Body of pancreas (tissue), 4 donors: ENCODE results near the gene SLC17A9. TPM values are rescaled to one million over a fixed set of nuclear protein-coding genes. Genes with fewer than 3 reads are reported as not detected.

Experiments used
- ATAC-seq: fragments of 150-250 bp; one replicate; pipeline ENCODE4 v1.9.1; 2016
- DNase-seq, 4 donors: peaks; one replicate each; pipeline ENCODE4 v3.0.0-alpha.2; 2019
- H3K27ac ChIP-seq, 4 donors: fragments of 200-600 bp; sonication (generic); 1 replicate in 3 of 4; 2 replicates in 1 of 4; pipeline versions ENCODE4 v1.5.1 to v1.6.1; 2016 to 2019; ENCODE audit warnings: mild to moderate bottlenecking in 1 of 4, mixed read lengths in 1 of 4, moderate library complexity in 1 of 4
- H3K27me3 ChIP-seq, 2 donors: fragments of 200-600 bp; sonication (generic); one replicate each; pipeline ENCODE4 v1.6.0; 2016; ENCODE audit warnings: mild to moderate bottlenecking in 1 of 2
- H3K36me3 ChIP-seq, 2 donors: fragments of 200-600 bp; sonication (generic); replicated peaks in 1 of 2; 2 replicates each; pipeline ENCODE4 v1.5.1; 2016; ENCODE audit warnings: low read depth in 2 of 2; ENCODE audit not compliant: insufficient read depth in 1 of 2
- H3K4me1 ChIP-seq: fragments of 200-600 bp; sonication (generic); one replicate; pipeline ENCODE4 v1.6.0; 2016
- H3K4me3 ChIP-seq, 2 donors: fragments of 200-600 bp; sonication (generic); 1 replicate in 1 of 2; 2 replicates in 1 of 2; pipeline ENCODE4 v1.5.1; 2016 to 2019
- H3K9me3 ChIP-seq, 3 donors: fragments of 200-600 bp; sonication (generic); 1 replicate in 2 of 3; 2 replicates in 1 of 3; pipeline ENCODE4 v1.5.1; 2016
- CTCF ChIP-seq, 7 experiments: fragments of 450-650 bp in 4 of 7; fragments of 200-600 bp in 3 of 7; sonication (generic) in 3 of 7; IDR thresholded peaks; one replicate each; pipeline ENCODE4 v1.5.1; 2016 to 2019; ENCODE audit warnings: antibody characterized with exemption in 7 of 7
- POLR2A ChIP-seq, 3 donors: fragments of 450-650 bp; IDR thresholded peaks; one replicate each; pipeline ENCODE4 v1.6.1; 2016; ENCODE audit warnings: antibody characterized with exemption in 3 of 3, mild to moderate bottlenecking in 2 of 3
- WGBS, 2 donors: methylation state at CpG; one replicate each; pipeline ENCODE4 v1.1.5; 2017; 5-methylcytosine and 5-hydroxymethylcytosine counted together
- intact Hi-C: fragments of 100-400 bp; cut with DNase I; formaldehyde crosslinking; loops from one replicate; pipeline ENCODE4 v1.15.1; 2023
- total RNA-seq, 2 donors: library from RNA; depleted of rRNA; stranded (reverse); fragments of >200 nt; gene quantifications; one replicate each; pipeline ENCODE4 v1.1.0, GENCODE V29; 2016

Gene SLC17A9
- total RNA-seq, 2 donors from 2014 or later: 0.78 to 4.9 TPM

- Histone ChIP-seq H3K4me1 (peaks cover 27% of the 10 kb centered on the region), H3K36me3 (no peaks in the 10 kb centered on the region), H3K4me3 (no peak overlapping the region), H3K9me3 (no peaks in the 10 kb centered on the region), H3K27ac (no peak overlapping the region), H3K27me3 (no peaks in the 10 kb centered on the region)
- DNase-seq (no peak), ATAC-seq (no peak)
- WGBS, 2 donors: 82 to 85% methylated on average over 11 of the region's 11 CpGs
- no peak for TF ChIP-seq POLR2A (IDR thresholded peaks at IDR 0.05)
- no peak for TF ChIP-seq CTCF (IDR thresholded peaks at IDR 0.05)
- intact Hi-C loops: no loop called here
These were observed 1.2 kb upstream of the SLC17A9 start for GRCh38 chr20:62951143-62951895.

DNA sequence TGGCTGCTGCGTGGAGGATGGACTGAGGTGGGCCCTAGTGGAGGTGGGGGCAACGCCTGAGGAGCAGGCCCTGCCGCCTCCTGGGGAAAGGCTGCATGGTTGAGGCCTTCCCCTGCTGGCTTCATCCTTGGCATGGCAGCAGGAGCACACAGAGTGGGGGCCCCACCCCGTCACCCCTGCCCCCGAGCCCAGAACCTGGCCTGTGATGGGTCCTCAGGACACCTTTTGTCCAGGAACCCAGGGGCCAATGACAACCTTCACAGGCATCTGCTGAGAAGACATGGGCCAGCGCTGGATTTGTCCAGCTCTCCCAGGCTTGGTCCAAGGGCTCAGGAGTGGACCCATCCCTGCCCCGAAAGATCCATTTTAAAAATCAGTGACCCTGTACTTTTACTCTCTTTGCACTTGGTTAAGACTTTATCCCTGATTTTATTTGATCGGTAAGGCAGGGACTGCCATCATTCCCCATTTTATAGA is 575 bp upstream of the SLC17A9 start:
- no peak overlapping the region for H3K27ac ChIP-seq
- no peaks in the 10 kb centered on the region for H3K9me3 ChIP-seq
- peaks cover 22% of the 10 kb centered on the region for H3K4me1 ChIP-seq
- TF ChIP-seq CTCF (IDR thresholded peaks at IDR 0.05) (no peak), POLR2A (IDR thresholded peaks at IDR 0.05) (no peak)
- DNase-seq: no peak
- 89 to 92% methylated on average over 8 of the region's 8 CpGs for WGBS, 2 donors
- H3K4me3 ChIP-seq: no peak overlapping the region
- H3K36me3 ChIP-seq: no peaks in the 10 kb centered on the region
- ATAC-seq: no peak
- no peaks in the 10 kb centered on the region for H3K27me3 ChIP-seq
- intact Hi-C loops: no loop called here

DNA sequence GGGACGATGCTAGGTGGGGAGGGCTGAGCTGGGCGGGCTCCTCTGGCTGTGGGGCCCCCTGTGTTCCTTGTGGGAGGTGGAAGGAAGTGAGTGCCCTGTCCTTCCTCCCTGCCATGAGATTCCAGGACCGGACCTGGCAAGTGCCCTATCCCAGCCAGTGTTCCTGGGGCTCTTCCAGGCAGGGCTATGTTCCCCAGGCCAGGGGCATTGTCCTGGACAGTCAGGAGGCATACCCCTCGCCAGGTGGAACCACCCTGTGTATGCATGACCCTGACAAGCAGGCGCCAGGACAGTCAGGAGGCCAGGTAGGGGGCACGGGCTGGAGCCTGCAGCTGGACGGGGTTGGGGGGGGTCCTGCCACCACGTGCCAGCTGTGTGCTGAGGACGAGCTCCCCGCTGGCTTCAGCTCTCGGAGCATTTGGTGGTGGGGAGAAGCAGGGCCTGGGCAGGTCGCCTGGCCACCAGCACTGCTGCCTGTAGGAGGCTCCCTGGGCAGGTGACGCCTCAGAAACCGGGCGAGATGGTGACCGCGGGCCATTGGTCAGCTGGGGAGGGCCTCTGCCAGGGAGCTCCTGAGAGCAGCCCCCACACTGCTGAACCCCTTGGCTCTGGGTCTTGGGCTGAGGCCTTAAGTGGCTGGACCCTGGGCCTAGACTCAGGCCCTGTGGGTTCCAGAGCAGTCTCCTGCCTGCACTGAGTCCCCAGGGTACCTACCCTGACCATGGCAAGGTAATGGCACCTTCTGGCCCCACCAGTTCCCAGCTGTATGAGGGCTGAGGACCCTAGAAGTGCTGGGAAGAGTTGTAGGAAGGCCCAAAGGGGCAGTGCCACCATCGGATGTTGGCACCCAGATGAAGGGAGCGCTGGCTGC is 694 bp downstream of the SLC17A9 start:
- TF ChIP-seq POLR2A (IDR thresholded peaks at IDR 0.05) (no peak), CTCF (IDR thresholded peaks at IDR 0.05) (no peak)
- Histone ChIP-seq H3K9me3 (no peaks in the 10 kb centered on the region), H3K27me3 (no peaks in the 10 kb centered on the region), H3K4me3 (no peak overlapping the region), H3K4me1 (peaks cover 18% of the 10 kb centered on the region), H3K27ac (peak overlapping the region in 2 of 4 donors; percentile 28 to 62), H3K36me3 (no peaks in the 10 kb centered on the region)
- no peak for ATAC-seq
- intact Hi-C loops: no loop called here
- WGBS, 2 donors: 52 to 86% methylated on average over 7 to 17 of the region's 19 CpGs
- DNase-seq: no peak

- Histone ChIP-seq H3K27me3 (no peaks in the 10 kb centered on the region), H3K36me3 (no peaks in the 10 kb centered on the region), H3K4me3 (no peak overlapping the region), H3K4me1 (peaks cover 18% of the 10 kb centered on the region), H3K27ac (peak overlapping the region in 2 of 4 donors; percentile 28 to 62), H3K9me3 (no peaks in the 10 kb centered on the region)
- TF ChIP-seq POLR2A (IDR thresholded peaks at IDR 0.05): no peak
- no peak for TF ChIP-seq CTCF (IDR thresholded peaks at IDR 0.05)
- ATAC-seq (peak; percentile 25), DNase-seq (peak in 2 of 4 donors; percentile 31 to 69)
- 50 to 62% methylated on average over 16 to 32 of the region's 32 CpGs for WGBS, 2 donors
- intact Hi-C loops: no loop called here
These were observed 1.6 kb downstream of the SLC17A9 start for GRCh38 chr20:62953839-62954703.
